ENCODE measurements around the gene GPATCH4.
A peak's percentile ranks its signal among the peaks of the same experiment; 100 is the strongest.

Gene GPATCH4

GRCh38 chr1:156571919-156572662 lies 29.2 kb downstream of the GPATCH4 start, which contains the start of gene IQGAP3:
TSS of gene IQGAP3 (minus strand) at chr1:156572565. CDS start at chr1:156572529, 36 bp downstream.
- ATAC-seq, result peak; percentile 94
- TF ChIP-seq SNAI2 (CRISPR knock-in tag; IDR thresholded peaks at IDR 0.05), result no peak
- TF ChIP-seq ZFP30 (CRISPR knock-in tag; IDR thresholded peaks at IDR 0.05), result no peak
- TF ChIP-seq ZNF70 (CRISPR knock-in tag; IDR thresholded peaks at IDR 0.05), result no peak
- TF ChIP-seq, protein P1, sequence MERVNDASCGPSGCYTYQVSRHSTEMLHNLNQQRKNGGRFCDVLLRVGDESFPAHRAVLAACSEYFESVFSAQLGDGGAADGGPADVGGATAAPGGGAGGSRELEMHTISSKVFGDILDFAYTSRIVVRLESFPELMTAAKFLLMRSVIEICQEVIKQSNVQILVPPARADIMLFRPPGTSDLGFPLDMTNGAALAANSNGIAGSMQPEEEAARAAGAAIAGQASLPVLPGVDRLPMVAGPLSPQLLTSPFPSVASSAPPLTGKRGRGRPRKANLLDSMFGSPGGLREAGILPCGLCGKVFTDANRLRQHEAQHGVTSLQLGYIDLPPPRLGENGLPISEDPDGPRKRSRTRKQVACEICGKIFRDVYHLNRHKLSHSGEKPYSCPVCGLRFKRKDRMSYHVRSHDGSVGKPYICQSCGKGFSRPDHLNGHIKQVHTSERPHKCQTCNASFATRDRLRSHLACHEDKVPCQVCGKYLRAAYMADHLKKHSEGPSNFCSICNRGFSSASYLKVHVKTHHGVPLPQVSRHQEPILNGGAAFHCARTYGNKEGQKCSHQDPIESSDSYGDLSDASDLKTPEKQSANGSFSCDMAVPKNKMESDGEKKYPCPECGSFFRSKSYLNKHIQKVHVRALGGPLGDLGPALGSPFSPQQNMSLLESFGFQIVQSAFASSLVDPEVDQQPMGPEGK (CRISPR knock-in tag; IDR thresholded peaks at IDR 0.05; ENCODE audit: borderline replicate concordance), result no peak
- TF ChIP-seq TSHZ2 (CRISPR knock-in tag; IDR thresholded peaks at IDR 0.05), result no peak
- no peak for TF ChIP-seq CSRNP3 (CRISPR knock-in tag; IDR thresholded peaks at IDR 0.05)
- TF ChIP-seq ZFP3 (CRISPR knock-in tag; IDR thresholded peaks at IDR 0.05), result no peak
- no peak for TF ChIP-seq GLIS3 (CRISPR knock-in tag; IDR thresholded peaks at IDR 0.05)

GRCh38 chr1:156571261-156571852 lies 29.9 kb downstream of the GPATCH4 start:
- peak; percentile 81 for ATAC-seq
- TF ChIP-seq TSHZ2 (CRISPR knock-in tag; IDR thresholded peaks at IDR 0.05) (no peak), POU6F1 (CRISPR knock-in tag; IDR thresholded peaks at IDR 0.05; ENCODE audit: borderline replicate concordance, low read depth) (no peak), GLIS3 (CRISPR knock-in tag; IDR thresholded peaks at IDR 0.05) (no peak), CSRNP3 (CRISPR knock-in tag; IDR thresholded peaks at IDR 0.05) (no peak), ESRRG (CRISPR knock-in tag; IDR thresholded peaks at IDR 0.05) (no peak), TCF4 (CRISPR knock-in tag; IDR thresholded peaks at IDR 0.05; ENCODE audit: borderline replicate concordance) (no peak), ZNF565 (CRISPR knock-in tag; conservative IDR thresholded peaks at IDR 0.05; ENCODE audit: low read depth) (no peak)

GRCh38 chr1:156566436-156566835 lies 34.8 kb downstream of the GPATCH4 start:
- ATAC-seq, result no peak
- TF ChIP-seq TOX (CRISPR knock-in tag; IDR thresholded peaks at IDR 0.05; ENCODE audit: borderline replicate concordance) (no peak), SNAI2 (CRISPR knock-in tag; IDR thresholded peaks at IDR 0.05) (no peak), ARNTL (CRISPR knock-in tag; IDR thresholded peaks at IDR 0.05; ENCODE audit: borderline replicate concordance, low read depth) (no peak), ZNF70 (CRISPR knock-in tag; IDR thresholded peaks at IDR 0.05) (no peak), BACH2 (CRISPR knock-in tag; IDR thresholded peaks at IDR 0.05; ENCODE audit: borderline replicate concordance) (no peak), TSHZ2 (CRISPR knock-in tag; IDR thresholded peaks at IDR 0.05) (no peak), ZFP30 (CRISPR knock-in tag; IDR thresholded peaks at IDR 0.05) (no peak), ISL1 (CRISPR knock-in tag; IDR thresholded peaks at IDR 0.05) (no peak), ESRRG (CRISPR knock-in tag; IDR thresholded peaks at IDR 0.05) (no peak), OSR1 (CRISPR knock-in tag; IDR thresholded peaks at IDR 0.05) (no peak)
- TF ChIP-seq, protein P1 (CRISPR knock-in tag; IDR thresholded peaks at IDR 0.05; ENCODE audit: borderline replicate concordance), result no peak
